Measurements from ENCODE around the gene CDKN2C.

- TF ChIP-seq CTCF (IDR thresholded peaks at IDR 0.05) (no peak), POLR2A (IDR thresholded peaks at IDR 0.05) (no peak)
These were observed 19.6 kb downstream of the CDKN2C start for GRCh38 chr1:50989694-50990093.

All from adrenal gland (tissue), 5 donors.